ENCODE data around the gene SLC26A4.

The SLC26A4 gene

GRCh38 chr7:107614425-107614824 is 46.2 kb upstream of the SLC26A4 start:
- Histone ChIP-seq H3K27me3 (ENCODE audit: low read length) (no peaks in the 10 kb centered on the region), H3F3A (ENCODE audit: insufficient read depth) (peaks cover 5% of the 10 kb centered on the region; the same call in 1 of the 2 replicates), H2AFZ (ENCODE audit: low read depth, low read length, severe bottlenecking) (no peak overlapping the region), H3K4me2 (ENCODE audit: low read depth, low read length, poor library complexity, severe bottlenecking) (no peak overlapping the region), H3K27ac (ENCODE audit: low read depth, low read length) (no peak overlapping the region), H3K9me3 (ENCODE audit: insufficient read depth, low read length) (no peaks in the 10 kb centered on the region), H4K20me1 (ENCODE audit: low read depth, low read length) (no peaks in the 10 kb centered on the region), H3K9ac (ENCODE audit: low read length) (no peak overlapping the region), H3K9me2 (replicated peaks; ENCODE audit: insufficient read depth, low read length) (no peaks in the 10 kb centered on the region), H3K36me3 (ENCODE audit: low read length) (peaks cover 11% of the 10 kb centered on the region; the same call in 1 of the 2 replicates), H3K79me2 (ENCODE audit: insufficient read depth, low read length) (no peaks in the 10 kb centered on the region), H3K4me3 (ENCODE audit: insufficient read depth, low read length, poor library complexity, severe bottlenecking) (no peak overlapping the region)
- TF ChIP-seq EZH2phosphoT487 (conservative IDR thresholded peaks at IDR 0.05; ENCODE audit: low read length): no peak
- TF ChIP-seq, protein P1, sequence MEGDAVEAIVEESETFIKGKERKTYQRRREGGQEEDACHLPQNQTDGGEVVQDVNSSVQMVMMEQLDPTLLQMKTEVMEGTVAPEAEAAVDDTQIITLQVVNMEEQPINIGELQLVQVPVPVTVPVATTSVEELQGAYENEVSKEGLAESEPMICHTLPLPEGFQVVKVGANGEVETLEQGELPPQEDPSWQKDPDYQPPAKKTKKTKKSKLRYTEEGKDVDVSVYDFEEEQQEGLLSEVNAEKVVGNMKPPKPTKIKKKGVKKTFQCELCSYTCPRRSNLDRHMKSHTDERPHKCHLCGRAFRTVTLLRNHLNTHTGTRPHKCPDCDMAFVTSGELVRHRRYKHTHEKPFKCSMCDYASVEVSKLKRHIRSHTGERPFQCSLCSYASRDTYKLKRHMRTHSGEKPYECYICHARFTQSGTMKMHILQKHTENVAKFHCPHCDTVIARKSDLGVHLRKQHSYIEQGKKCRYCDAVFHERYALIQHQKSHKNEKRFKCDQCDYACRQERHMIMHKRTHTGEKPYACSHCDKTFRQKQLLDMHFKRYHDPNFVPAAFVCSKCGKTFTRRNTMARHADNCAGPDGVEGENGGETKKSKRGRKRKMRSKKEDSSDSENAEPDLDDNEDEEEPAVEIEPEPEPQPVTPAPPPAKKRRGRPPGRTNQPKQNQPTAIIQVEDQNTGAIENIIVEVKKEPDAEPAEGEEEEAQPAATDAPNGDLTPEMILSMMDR (IDR thresholded peaks at IDR 0.05; ENCODE audit: insufficient read depth, low read length, poor library complexity, severe bottlenecking): no peak

DNA sequence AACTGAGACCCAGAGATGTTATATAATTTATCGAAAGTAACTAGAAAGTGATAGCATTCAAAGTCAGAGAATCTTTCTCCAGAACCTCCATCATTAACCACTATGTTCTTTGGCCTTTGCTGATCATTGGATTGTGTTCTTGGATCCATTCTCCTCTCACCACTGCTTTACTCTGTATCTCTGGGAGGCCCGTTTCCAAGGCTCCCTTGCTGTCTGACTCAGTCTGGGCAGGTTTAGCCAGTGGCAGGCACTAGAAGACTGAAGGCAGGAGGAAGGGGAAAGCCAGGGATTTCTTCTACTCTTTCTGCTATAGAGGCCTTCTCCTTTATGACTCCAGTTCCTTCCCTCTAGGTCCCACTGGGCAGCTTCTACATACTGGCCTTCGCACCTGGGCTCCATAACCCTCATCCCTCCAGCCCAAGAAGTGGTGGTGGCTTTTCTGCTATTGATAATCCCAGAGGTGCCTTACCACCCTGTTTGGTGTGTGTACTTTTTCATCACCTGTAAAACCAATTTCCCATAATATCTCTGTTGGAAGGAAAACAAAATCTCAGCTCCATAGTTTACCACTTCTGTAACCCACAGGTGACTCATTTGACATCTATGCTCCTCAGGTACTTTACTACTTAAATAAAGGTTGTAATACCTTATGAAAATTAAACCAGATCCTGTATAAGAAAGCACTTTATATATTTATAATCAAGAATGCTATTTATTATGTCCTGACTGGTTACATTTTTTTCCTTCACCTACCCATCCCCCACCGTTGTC is 44.5 kb upstream of the SLC26A4 start:
- Histone ChIP-seq H3K36me3 (ENCODE audit: low read length) (peaks cover 11% of the 10 kb centered on the region; the same call in 1 of the 2 replicates), H3K79me2 (ENCODE audit: insufficient read depth, low read length) (no peaks in the 10 kb centered on the region), H3K27ac (ENCODE audit: low read depth, low read length) (no peak overlapping the region), H2AFZ (ENCODE audit: low read depth, low read length, severe bottlenecking) (no peak overlapping the region), H3K4me2 (ENCODE audit: low read depth, low read length, poor library complexity, severe bottlenecking) (no peak overlapping the region), H3F3A (ENCODE audit: insufficient read depth) (peaks cover 5% of the 10 kb centered on the region; the same call in 1 of the 2 replicates), H3K9me3 (ENCODE audit: insufficient read depth, low read length) (no peaks in the 10 kb centered on the region), H3K9me2 (replicated peaks; ENCODE audit: insufficient read depth, low read length) (no peaks in the 10 kb centered on the region), H4K20me1 (ENCODE audit: low read depth, low read length) (no peaks in the 10 kb centered on the region), H3K9ac (ENCODE audit: low read length) (no peak overlapping the region), H3K4me3 (ENCODE audit: insufficient read depth, low read length, poor library complexity, severe bottlenecking) (no peak overlapping the region), H3K27me3 (ENCODE audit: low read length) (no peaks in the 10 kb centered on the region)
- TF ChIP-seq EZH2phosphoT487 (conservative IDR thresholded peaks at IDR 0.05; ENCODE audit: low read length): no peak
- TF ChIP-seq, protein P1 (IDR thresholded peaks at IDR 0.05; ENCODE audit: insufficient read depth, low read length, poor library complexity, severe bottlenecking): no peak

GRCh38 chr7:107622429-107622828 is 38.2 kb upstream of the SLC26A4 start:
- H3K27me3 ChIP-seq (ENCODE audit: low read length): no peaks in the 10 kb centered on the region
- no peaks in the 10 kb centered on the region for H4K20me1 ChIP-seq (ENCODE audit: low read depth, low read length)
- H3F3A ChIP-seq (ENCODE audit: insufficient read depth): peaks cover 2% of the 10 kb centered on the region; the same call in 1 of the 2 replicates
- peaks cover 4% of the 10 kb centered on the region; the same call in 1 of the 2 replicates for H3K36me3 ChIP-seq (ENCODE audit: low read length)
- no peak overlapping the region for H3K4me3 ChIP-seq (ENCODE audit: insufficient read depth, low read length, poor library complexity, severe bottlenecking)
- no peak overlapping the region for H3K27ac ChIP-seq (ENCODE audit: low read depth, low read length)
- H3K4me2 ChIP-seq (ENCODE audit: low read depth, low read length, poor library complexity, severe bottlenecking): no peak overlapping the region
- H3K9me2 ChIP-seq (replicated peaks; ENCODE audit: insufficient read depth, low read length): no peaks in the 10 kb centered on the region
- no peaks in the 10 kb centered on the region for H3K79me2 ChIP-seq (ENCODE audit: insufficient read depth, low read length)
- TF ChIP-seq EZH2phosphoT487 (conservative IDR thresholded peaks at IDR 0.05; ENCODE audit: low read length): no peak
- TF ChIP-seq, protein P1 (IDR thresholded peaks at IDR 0.05; ENCODE audit: insufficient read depth, low read length, poor library complexity, severe bottlenecking): no peak
- no peak overlapping the region for H3K9ac ChIP-seq (ENCODE audit: low read length)
- H2AFZ ChIP-seq (ENCODE audit: low read depth, low read length, severe bottlenecking): no peak overlapping the region
- H3K9me3 ChIP-seq (ENCODE audit: insufficient read depth, low read length): no peaks in the 10 kb centered on the region

Measured in SU-DHL-6 (cell line).